GM19452 (cell line): ENCODE data around the gene TCP10L.

Experiments
- ATAC-seq: cut with Tn5 transposase; IDR thresholded peaks from one replicate; pipeline ENCODE4 v1.9.1; 2021; ENCODE audit not compliant: unreplicated experiment

Gene TCP10L

GRCh38 chr21:32523988-32524719, 61.2 kb downstream of the TCP10L start:
- no peak for ATAC-seq
